ENCODE results near the gene FAM114A1. TPM values are rescaled to one million over a fixed set of nuclear protein-coding genes. Genes with fewer than 3 reads are reported as not detected.
"Not testable (repeated sequence)": the region's sequence is repeated elsewhere in the genome, so short reads cannot be mapped to it uniquely, and the experiment has no call there.

FAM114A1 gene
- total RNA-seq, 4 donors from 2014 or later = 59.8 to 132 (median 103) TPM

- no peak for ATAC-seq (ENCODE audit: low FRiP score)
- TF ChIP-seq CTCF (IDR thresholded peaks at IDR 0.05) = no peak
- DNase-seq (ENCODE audit: low spot score) = no peak
Measured at GRCh38 chr4:38955957-38956356, 88.4 kb downstream of the FAM114A1 start.

- ATAC-seq (ENCODE audit: low FRiP score) (no peak), DNase-seq (ENCODE audit: low spot score) (no peak)
- TF ChIP-seq CTCF (IDR thresholded peaks at IDR 0.05) = no peak
Measured at GRCh38 chr4:38957261-38957815, 89.7 kb downstream of the FAM114A1 start.

- ATAC-seq (ENCODE audit: low FRiP score) (no peak), DNase-seq (ENCODE audit: low spot score) (no peak)
- TF ChIP-seq CTCF (IDR thresholded peaks at IDR 0.05) = no peak
Measured at GRCh38 chr4:38957893-38958292, 90.3 kb downstream of the FAM114A1 start.

- TF ChIP-seq CTCF (IDR thresholded peaks at IDR 0.05) = no peak
- ATAC-seq (ENCODE audit: low FRiP score) (no peak), DNase-seq (ENCODE audit: low spot score) (no peak)
Measured at GRCh38 chr4:38958453-38959190, 91.0 kb downstream of the FAM114A1 start.

DNA sequence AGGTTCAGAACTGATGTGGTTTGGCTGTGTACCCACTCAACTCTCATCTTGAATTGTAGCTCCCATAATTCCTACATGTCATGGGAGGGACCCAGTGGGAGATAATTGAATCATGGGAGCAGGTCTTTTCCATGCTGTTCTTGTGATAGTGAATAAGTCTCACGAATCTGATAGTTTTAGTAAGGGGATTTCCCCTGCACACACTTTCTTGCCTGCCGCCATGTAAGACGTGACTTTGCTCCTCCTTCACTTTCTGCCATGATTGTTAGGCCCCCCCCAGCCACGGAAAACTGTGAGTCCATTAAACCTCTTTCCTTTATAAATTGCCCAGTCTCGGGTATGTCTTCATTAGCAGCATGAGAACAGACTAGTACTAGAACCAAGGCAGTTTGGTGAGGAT lies 91.6 kb downstream of the FAM114A1 start:
- DNase-seq (ENCODE audit: low spot score); ATAC-seq (ENCODE audit: low FRiP score): not testable (repeated sequence)

DNA sequence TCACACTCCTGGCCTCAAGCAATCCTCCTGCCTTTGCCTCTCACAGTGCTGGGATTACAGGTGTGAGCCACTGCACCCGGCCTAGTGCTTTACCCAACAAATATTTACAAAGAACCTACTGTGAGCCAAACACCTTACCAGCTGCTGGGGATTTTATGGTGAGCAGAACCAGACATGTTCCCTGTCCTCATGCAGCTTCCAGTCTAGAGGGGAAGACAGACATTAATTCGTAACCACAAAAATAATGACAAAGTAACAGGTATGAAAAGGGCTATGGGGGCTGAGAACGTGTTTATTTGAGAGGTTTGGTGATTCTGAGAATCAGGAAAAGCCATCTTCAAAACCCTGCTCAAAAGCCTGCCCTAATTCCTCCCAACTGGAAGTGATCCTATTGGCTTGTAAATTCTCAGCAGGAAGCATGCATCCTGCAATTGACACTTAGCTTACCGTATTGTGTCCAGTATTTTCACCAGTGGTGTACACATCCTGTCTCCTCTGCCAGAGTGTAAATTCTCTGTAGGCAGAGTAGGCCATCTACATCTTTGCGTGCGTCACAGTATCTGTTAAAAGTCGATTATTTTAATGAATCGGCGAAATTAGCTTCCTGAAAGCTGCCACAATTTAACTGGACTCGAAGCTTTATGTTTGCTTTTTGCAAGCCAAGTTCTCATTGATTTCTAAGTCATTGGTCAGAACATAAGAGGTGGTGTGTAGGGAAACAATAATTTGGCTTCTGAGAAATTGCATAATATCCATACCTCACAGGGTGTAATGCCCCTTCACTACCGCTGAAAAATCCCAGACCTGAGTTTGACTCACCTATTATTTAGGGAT lies 97.6 kb downstream of the FAM114A1 start:
- no peak for TF ChIP-seq CTCF (IDR thresholded peaks at IDR 0.05)
- DNase-seq (ENCODE audit: low spot score) (no peak), ATAC-seq (ENCODE audit: low FRiP score) (no peak)

DNA sequence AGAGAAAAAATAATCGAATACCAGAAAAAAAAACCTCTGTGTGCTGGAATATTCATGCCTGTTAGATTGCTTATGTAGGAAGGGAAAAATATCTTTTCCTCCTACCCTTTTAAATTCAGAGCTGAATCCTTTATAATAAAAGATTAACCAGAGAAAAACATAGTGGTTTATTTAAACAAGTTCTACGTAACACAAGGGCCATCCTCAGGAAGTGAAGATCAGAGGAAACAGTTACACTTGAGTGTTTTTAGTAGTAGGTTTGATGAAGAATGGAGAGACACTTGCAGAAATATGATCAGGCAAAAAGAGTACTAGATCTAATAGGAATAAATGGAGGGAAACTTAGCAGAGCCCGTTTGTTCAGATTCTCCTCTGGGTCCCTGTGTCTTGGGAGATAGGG lies 98.3 kb downstream of the FAM114A1 start:
- no peak for DNase-seq (ENCODE audit: low spot score)
- no peak for TF ChIP-seq CTCF (IDR thresholded peaks at IDR 0.05)
- no peak for ATAC-seq (ENCODE audit: low FRiP score)
